K562 (cell line): Measurements from ENCODE around the gene NCBP2. TPM values are rescaled to one million over a fixed set of nuclear protein-coding genes. Genes with fewer than 3 reads are reported as not detected.

ENCODE experiments used
- ATAC-seq: fragments of 200-7000 bp; cut with Tn5 transposase; 3 replicates; pipeline ENCODE4 v1.9.1; 2020; ENCODE audit warnings: moderate library complexity
- BruUV-seq: library from RNA; stranded (reverse); fragments of 400-500 nt; replicated peaks from 2 replicates; lab custom pipeline; 2021; lab: Mats Ljungman, UMichigan
- CTCF ChIA-PET: fragments of 300-600 bp; formaldehyde crosslinking; extraction: SDS; loops from one replicate; lab custom pipeline; 2021; ENCODE audit warnings: low intra/inter-chr PET ratio; lab: Yijun Ruan, JAX
- POLR2A ChIA-PET: fragments of 300-600, 350-650 bp; sonication (Branson Sonifier 250); formaldehyde crosslinking; extraction: SDS; loops from one replicate; lab custom pipeline; 2021; ENCODE audit warnings: antibody characterized with exemption, inconsistent platforms; lab: Yijun Ruan, JAX
- DNase-seq, 4 experiments: peaks; one replicate each; pipeline versions ENCODE4 v3.0.0 to v3.0.0-alpha.2; 2011 to 2018; ENCODE audit warnings: low spot score in 3 of 4, mixed read lengths in 3 of 4; ENCODE audit errors: extremely low read depth in 1 of 4
- FAIRE-seq: peaks from 2 replicates; lab custom pipeline; 2011; peaks lifted over from hg19 to GRCh38; lab: Jason Lieb, UNC
- H2AFZ ChIP-seq: 2 replicates; pipeline ENCODE4 v1.6.0; 2011; ENCODE audit warnings: low read depth, low read length, control low read depth, inconsistent platforms
- H3K27ac ChIP-seq: fragments of 200-600 bp; 3 replicates; pipeline ENCODE4 v1.8.0; 2011; ENCODE audit warnings: low read depth, mild to moderate bottlenecking, control low read depth, inconsistent platforms, low read length, moderate library complexity, mixed read lengths; ENCODE audit errors: extremely low read depth
- H3K27me3 ChIP-seq, 2 experiments: fragments of 300-600 bp in 1 of 2; 2 replicates in 1 of 2; 3 replicates in 1 of 2; pipeline versions ENCODE4 v1.6.0 to v1.8.0; 2011; ENCODE audit warnings: inconsistent platforms in 2 of 2, low read length in 2 of 2, mild to moderate bottlenecking in 1 of 2, mixed read lengths in 1 of 2, moderate library complexity in 1 of 2; ENCODE audit not compliant: control insufficient read depth in 2 of 2, insufficient read depth in 2 of 2
- H3K36me3 ChIP-seq: fragments of 300-600 bp; 3 replicates; pipeline ENCODE4 v1.8.0; 2011; ENCODE audit warnings: mild to moderate bottlenecking, low read length, inconsistent platforms; ENCODE audit not compliant: control insufficient read depth, insufficient read depth
- H3K4me1 ChIP-seq, 2 experiments: fragments of 200-600 bp in 1 of 2; replicated peaks in 1 of 2; 2 replicates in 1 of 2; 3 replicates in 1 of 2; pipeline versions ENCODE4 v1.5.1 to v1.8.0; 2011; ENCODE audit warnings: inconsistent platforms in 2 of 2, low read length in 2 of 2, mild to moderate bottlenecking in 1 of 2, mixed read lengths in 1 of 2, moderate library complexity in 1 of 2; ENCODE audit not compliant: control insufficient read depth in 2 of 2, insufficient read depth in 2 of 2
- H3K4me2 ChIP-seq: 2 replicates; pipeline ENCODE4 v1.6.1; 2011; ENCODE audit warnings: low read length, control low read depth, inconsistent platforms, mixed read lengths; ENCODE audit not compliant: insufficient read depth
- H3K4me3 ChIP-seq: fragments of 200-600 bp; sonication (generic), shearing (Covaris generic); 2 replicates; pipeline ENCODE4 v1.5.1; 2016; ENCODE audit warnings: control low read depth, inconsistent platforms
- H3K79me2 ChIP-seq: fragments of 200-600 bp; 3 replicates; pipeline ENCODE4 v1.8.0; 2011; ENCODE audit warnings: low read length, inconsistent platforms; ENCODE audit not compliant: control insufficient read depth, insufficient read depth
- H3K9ac ChIP-seq, 2 experiments: 2 replicates each; pipeline versions ENCODE4 v1.6.0 to v1.6.1; 2011; ENCODE audit warnings: low read depth in 2 of 2, low read length in 2 of 2, control low read depth in 1 of 2, inconsistent platforms in 1 of 2, mild to moderate bottlenecking in 1 of 2, mixed read lengths in 1 of 2; ENCODE audit not compliant: insufficient read depth in 1 of 2
- H3K9me1 ChIP-seq: one replicate; pipeline ENCODE4 v1.6.0; 2011; ENCODE audit warnings: inconsistent platforms, mild to moderate bottlenecking, low read length, moderate library complexity; ENCODE audit not compliant: control insufficient read depth, insufficient read depth
- H3K9me3 ChIP-seq: replicated peaks from 2 replicates; pipeline ENCODE4 v1.5.1; 2011; ENCODE audit warnings: low read depth, low read length, inconsistent platforms; ENCODE audit not compliant: control insufficient read depth, insufficient read depth
- H4K20me1 ChIP-seq: replicated peaks from 2 replicates; pipeline ENCODE4 v1.6.1; 2011; ENCODE audit warnings: low read length, inconsistent platforms, mixed read lengths; ENCODE audit not compliant: control insufficient read depth, insufficient read depth
- BMI1 ChIP-seq: fragments of 150-350 bp; IDR thresholded peaks from 2 replicates; pipeline ENCODE4 v1.6.1; 2014; ENCODE audit warnings: low read length
- BRD9 ChIP-seq: fragments of 450-650 bp; IDR thresholded peaks from 2 replicates; pipeline ENCODE4 v1.6.1; 2018; ENCODE audit warnings: low read depth; ENCODE audit not compliant: partially characterized antibody
- CBFA2T3 ChIP-seq: fragments of 450-650 bp; IDR thresholded peaks from 2 replicates; pipeline ENCODE4 v1.6.1; 2017
- CBX1 ChIP-seq: sonication (generic); IDR thresholded peaks from 2 replicates; pipeline ENCODE4 v1.6.1; 2016; ENCODE audit warnings: antibody characterized with exemption, low read depth, mild to moderate bottlenecking
- CBX3 ChIP-seq, 2 experiments: IDR thresholded peaks; 1 replicate in 1 of 2; 2 replicates in 1 of 2; pipeline ENCODE4 v1.6.1; 2012; ENCODE audit warnings: inconsistent platforms in 2 of 2, low read length in 2 of 2, borderline replicate concordance in 1 of 2, control low read depth in 1 of 2
- CBX5 ChIP-seq: IDR thresholded peaks from 2 replicates; pipeline ENCODE4 v1.6.1; 2014; ENCODE audit warnings: low read depth, borderline replicate concordance
- CREM ChIP-seq: IDR thresholded peaks from 2 replicates; pipeline ENCODE4 v1.6.1; 2014; ENCODE audit warnings: antibody characterized with exemption, low read depth
- EWSR1 ChIP-seq: fragments of 450-650 bp; IDR thresholded peaks from 2 replicates; pipeline ENCODE4 v1.6.1; 2018; ENCODE audit warnings: borderline replicate concordance, mild to moderate bottlenecking, low read depth, moderate library complexity; ENCODE audit not compliant: partially characterized antibody
- EZH2 ChIP-seq: IDR thresholded peaks from 2 replicates; pipeline ENCODE4 v1.6.1; 2012; ENCODE audit warnings: low read depth, mild to moderate bottlenecking, inconsistent platforms, low read length, borderline replicate concordance
- HDAC1 ChIP-seq, 2 experiments: fragments of 450-650 bp; IDR thresholded peaks; 2 replicates each; pipeline ENCODE4 v1.6.1; 2016 to 2017; ENCODE audit warnings: inconsistent platforms in 1 of 2, mild to moderate bottlenecking in 1 of 2, moderate library complexity in 1 of 2
- MCM3 ChIP-seq: fragments of 450-650 bp; IDR thresholded peaks from 2 replicates; pipeline ENCODE4 v1.6.1; 2016
- PYGO2 ChIP-seq: fragments of 450-650 bp; IDR thresholded peaks from 2 replicates; pipeline ENCODE4 v1.6.1; 2016; ENCODE audit warnings: mild to moderate bottlenecking, missing genetic modification characterization, moderate library complexity, missing compliant biosample characterization
- RBM22 ChIP-seq: fragments of 200-400 bp; formaldehyde crosslinking; IDR thresholded peaks from 2 replicates; pipeline ENCODE4 v1.6.1; 2018; ENCODE audit warnings: low read length, low read depth; ENCODE audit not compliant: poor library complexity, severe bottlenecking
- RCOR1 ChIP-seq, 2 experiments: IDR thresholded peaks; 2 replicates each; pipeline ENCODE4 v1.6.1; 2012; ENCODE audit warnings: low read depth in 2 of 2, low read length in 2 of 2, borderline replicate concordance in 1 of 2, improper control_type of control experiment in 1 of 2
- SMARCA5 ChIP-seq: fragments of 450-650 bp; IDR thresholded peaks from 2 replicates; pipeline ENCODE4 v1.6.1; 2016
- SRSF3 ChIP-seq: fragments of 200-400 bp; formaldehyde crosslinking; IDR thresholded peaks from 2 replicates; pipeline ENCODE4 v1.6.1; 2016; ENCODE audit warnings: mild to moderate bottlenecking, low read length, moderate library complexity; ENCODE audit not compliant: insufficient read depth
- TRIM24 ChIP-seq, 2 experiments: fragments of 450-650 bp; IDR thresholded peaks; 2 replicates each; pipeline ENCODE4 v1.6.1; 2016
- TRIM28 ChIP-seq: fragments of 450-650 bp; IDR thresholded peaks from 2 replicates; pipeline ENCODE4 v1.6.1; 2017
- ZNF175 ChIP-seq: fragments of 200-800 bp; sonication (Bioruptor generic); IDR thresholded peaks from 2 replicates; pipeline ENCODE4 v1.6.1; 2016; ENCODE audit warnings: low read depth, mild to moderate bottlenecking, missing genetic modification characterization, missing compliant biosample characterization
- ZNF24 ChIP-seq: fragments of 450-650 bp; IDR thresholded peaks from 2 replicates; pipeline ENCODE4 v1.6.1; 2016
- WGBS: fragments of 100-300 bp; shearing (Covaris generic); methylation state at CpG from one replicate; pipeline ENCODE4 v1.1.6; 2016; ENCODE audit warnings: low coverage, mixed read lengths; ENCODE audit not compliant: insufficient coverage; ENCODE audit errors: missing lambda C conversion rate; 5-methylcytosine and 5-hydroxymethylcytosine counted together
- in situ Hi-C: fragments of 300-500 bp; cut with MboI; formaldehyde crosslinking; loops from 4 replicates; pipeline ENCODE4 v1.15.0; 2018; ENCODE audit warnings: inconsistent platforms, mixed read lengths
- intact Hi-C: fragments of 100-400 bp; cut with micrococcal nuclease; formaldehyde crosslinking; loops from 2 replicates; pipeline ENCODE4 v1.14.2; 2022
- polyA plus RNA-seq, 8 experiments: library from polyadenylated mRNA; depleted of rRNA in 4 of 8; stranded (reverse) in 5 of 8; unstranded in 3 of 8; fragments of >200 nt; fragmentation: Nextera tagmentation in 2 of 8; fragmentation: Illumina TruSeq in 1 of 8; extraction: Ambion mirVana in 2 of 8; extraction: Trizol in 1 of 8; gene quantifications; 2 replicates each; pipeline versions ENCODE4 v1.2.1 to v1.2.3, GENCODE V29; 2011 to 2014; ENCODE audit warnings: inconsistent platforms in 1 of 8, missing spikeins in 1 of 8
- total RNA-seq, 7 experiments: library from RNA; depleted of rRNA in 6 of 7; stranded (reverse); fragments of >200 nt in 6 of 7; fragmentation: Illumina TruSeq in 2 of 7; extraction: Trizol in 2 of 7; gene quantifications; 2 replicates each; pipeline versions ENCODE4 v1.2.1 to v1.2.3, GENCODE V29; 2011 to 2021; ENCODE audit warnings: low replicate concordance in 1 of 7
- TF ChIP-seq, protein P1 (sequence below), 2 experiments: fragments of 450-650 bp in 1 of 2; sonication (generic) in 1 of 2; formaldehyde crosslinking in 1 of 2; IDR thresholded peaks in 1 of 2; conservative IDR thresholded peaks in 1 of 2; 2 replicates each; pipeline versions ENCODE4 v1.6.1 to v1.8.1; 2016 to 2023; ENCODE audit warnings: mild to moderate bottlenecking in 2 of 2, moderate library complexity in 2 of 2, inconsistent platforms in 1 of 2, missing genetic modification reagents in 1 of 2
- TF ChIP-seq, protein P2 (sequence below): fragments of 250-450 bp; sonication (Bioruptor Pico); IDR thresholded peaks from 2 replicates; pipeline ENCODE4 v1.4.0; 2020; ENCODE audit warnings: mild to moderate bottlenecking, moderate library complexity

NCBP2 gene
- total and polyA plus RNA-seq, 9 of the 15 experiments (the other 6 are each of a cell fraction or from before 2014, with no cell fraction given): 56.4 to 102 (median 82.3) TPM

DNA sequence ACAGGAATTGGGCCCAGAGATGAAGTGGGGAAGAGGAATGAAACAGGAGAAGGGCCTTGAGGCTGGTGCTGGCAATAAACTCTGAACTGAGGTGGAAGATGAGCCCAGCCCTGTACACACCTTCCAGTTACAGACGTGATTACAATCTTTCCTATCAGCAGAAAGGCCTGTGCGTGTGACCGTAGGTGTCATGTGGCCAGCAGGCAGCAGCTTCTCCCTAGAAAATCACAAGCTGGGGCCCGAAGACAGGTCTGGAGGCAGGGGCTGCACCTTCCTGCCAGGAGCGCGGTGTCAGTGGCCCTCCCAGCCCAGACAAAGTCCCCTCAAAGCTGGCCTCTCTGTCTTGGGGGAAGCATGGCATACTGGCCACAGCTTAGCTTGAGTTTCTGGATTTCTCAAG, 43.0 kb upstream of the NCBP2 start (continued):
- TF ChIP-seq, protein P1, sequence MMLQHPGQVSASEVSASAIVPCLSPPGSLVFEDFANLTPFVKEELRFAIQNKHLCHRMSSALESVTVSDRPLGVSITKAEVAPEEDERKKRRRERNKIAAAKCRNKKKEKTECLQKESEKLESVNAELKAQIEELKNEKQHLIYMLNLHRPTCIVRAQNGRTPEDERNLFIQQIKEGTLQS (IDR thresholded peaks at IDR 0.05): no peak
- TF ChIP-seq, protein P1 (CRISPR knock-in tag; conservative IDR thresholded peaks at IDR 0.05): no peak
- TF ChIP-seq, protein P2, sequence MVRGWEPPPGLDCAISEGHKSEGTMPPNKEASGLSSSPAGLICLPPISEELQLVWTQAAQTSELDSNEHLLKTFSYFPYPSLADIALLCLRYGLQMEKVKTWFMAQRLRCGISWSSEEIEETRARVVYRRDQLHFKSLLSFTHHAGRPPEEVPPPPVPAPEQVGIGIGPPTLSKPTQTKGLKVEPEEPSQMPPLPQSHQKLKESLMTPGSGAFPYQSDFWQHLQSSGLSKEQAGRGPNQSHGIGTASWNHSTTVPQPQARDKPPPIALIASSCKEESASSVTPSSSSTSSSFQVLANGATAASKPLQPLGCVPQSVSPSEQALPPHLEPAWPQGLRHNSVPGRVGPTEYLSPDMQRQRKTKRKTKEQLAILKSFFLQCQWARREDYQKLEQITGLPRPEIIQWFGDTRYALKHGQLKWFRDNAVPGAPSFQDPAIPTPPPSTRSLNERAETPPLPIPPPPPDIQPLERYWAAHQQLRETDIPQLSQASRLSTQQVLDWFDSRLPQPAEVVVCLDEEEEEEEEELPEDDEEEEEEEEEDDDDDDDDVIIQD (CRISPR knock-in tag): no peak
- TF ChIP-seq RCOR1 (IDR thresholded peaks at IDR 0.05; ENCODE audit: borderline replicate concordance in 1 of 2, low read depth in 2 of 2, low read length in 2 of 2): no peak

DNA sequence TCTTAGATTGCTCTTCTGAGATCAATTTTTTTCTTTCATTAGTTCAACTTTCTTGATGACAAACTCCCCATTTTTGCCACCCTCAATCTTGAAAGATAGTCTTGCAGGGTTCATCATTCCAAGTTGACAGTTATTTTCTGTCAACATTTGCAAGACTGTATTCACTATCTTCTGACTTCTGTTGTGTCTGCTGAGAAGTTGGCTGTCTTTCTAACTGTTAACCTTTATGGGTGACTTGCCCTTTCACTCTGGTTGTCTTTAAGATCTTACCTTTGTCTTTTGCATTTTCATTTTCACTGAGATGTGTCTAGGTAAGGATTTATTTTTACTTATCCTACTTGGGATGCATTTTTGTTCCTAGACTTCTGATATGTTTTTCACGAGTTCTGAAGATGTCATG, 40.9 kb upstream of the NCBP2 start:
- FAIRE-seq: no peak
- Histone ChIP-seq H3K4me1 (peaks cover 15 to 22% of the 10 kb centered on the region in 2 experiments), H3K9me1 (no peaks in the 10 kb centered on the region), H4K20me1 (no peaks in the 10 kb centered on the region), H3K27ac (no peak overlapping the region), H3K36me3 (no peaks in the 10 kb centered on the region), H3K9me3 (peaks cover 11% of the 10 kb centered on the region), H3K27me3 (no peaks in the 10 kb centered on the region), H2AFZ (no peak overlapping the region), H3K4me2 (no peak overlapping the region), H3K4me3 (no peak overlapping the region), H3K79me2 (no peaks in the 10 kb centered on the region), H3K9ac (no peak overlapping the region)
- ChIA-PET POLR2A (interaction anchor here (1.0 kb wide), 1 partner anchor 12 kb away, joined by 3 read pairs; no protein-coding TSS in a partner anchor), CTCF (no interaction called here)
- peak in 2 of 4 experiments; percentile 24 to 30 for DNase-seq
- BruUV-seq: no TSS peak
- 7% methylated on average over 1 of the region's 1 CpG for WGBS
- in situ Hi-C loops: loop anchor here (25.0 kb wide), 1 partner anchor 529 kb away; no protein-coding TSS in a partner anchor
- no peak for ATAC-seq
- intact Hi-C loops: no loop called here
- peak; percentile 99 for TF ChIP-seq TRIM28
- TF ChIP-seq SMARCA5: peak; percentile 92
- no peak for TF ChIP-seq ZNF24
- 0 out of 4 replicates have a peak, but pooled peaks of 1 of the 2 experiments have one; percentile 28 for TF ChIP-seq HDAC1 (IDR thresholded peaks at IDR 0.05)
- TF ChIP-seq CBX1: 0 out of 2 replicates have a peak, but pooled peaks have one; percentile 58
- TF ChIP-seq BMI1: no peak
- peak; percentile 11; the same call in 1 of the 2 replicates for TF ChIP-seq CBFA2T3
- peak; percentile 45 for TF ChIP-seq BRD9
- peak; percentile 63 to 90 for TF ChIP-seq TRIM24 (IDR thresholded peaks at IDR 0.05)
- TF ChIP-seq PYGO2 (tag): no peak
- TF ChIP-seq MCM3: no peak
- TF ChIP-seq RBM22: no peak
- no peak for TF ChIP-seq EZH2
- peak; percentile 95 for TF ChIP-seq ZNF175 (CRISPR knock-in tag)
- TF ChIP-seq CBX5: peak; percentile 98
- TF ChIP-seq SRSF3: no peak
- TF ChIP-seq CBX3 (IDR thresholded peaks at IDR 0.05; ENCODE audit: borderline replicate concordance in 1 of 2, low read length in 2 of 2): peak in 1 of 2 experiments; percentile 100; a peak in 2 of 3 replicates
- no peak for TF ChIP-seq EWSR1
- no peak for TF ChIP-seq CREM
